Stimulated activated CD8-positive, alpha-beta memory T cell treated with anti-CD3 and anti-CD28 coated beads, Interleukin-4, amount 100 ng/mL, for 48 hours (primary cell): ENCODE measurements around the gene CAMK4.
"Not testable (repeated sequence)": the region's sequence is repeated elsewhere in the genome, so short reads cannot be mapped to it uniquely, and the experiment has no call there.

Experiments
- DNase-seq: peaks from one replicate; pipeline ENCODE4 v3.0.0-alpha.2; 2020

The CAMK4 gene

DNA sequence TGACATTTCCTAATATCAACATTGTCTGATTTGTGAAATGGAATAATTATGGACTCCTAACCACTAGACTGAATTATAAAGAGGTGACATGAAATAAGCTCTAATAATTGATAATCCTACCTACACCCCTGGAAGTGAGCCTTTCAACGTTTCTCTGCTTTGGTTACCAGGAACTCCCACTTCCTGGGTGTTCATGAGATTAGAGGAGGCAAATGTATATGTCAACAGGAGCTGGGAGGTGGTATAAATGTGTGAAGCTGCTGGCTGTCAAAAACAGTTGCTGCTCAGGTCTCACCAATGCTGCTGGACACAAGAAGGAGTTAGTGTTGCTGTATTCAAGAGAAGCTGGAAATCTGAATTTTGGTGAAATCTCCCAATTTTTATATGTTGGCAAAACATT lies 96.8 kb downstream of the CAMK4 start:
- no peak for DNase-seq

DNA sequence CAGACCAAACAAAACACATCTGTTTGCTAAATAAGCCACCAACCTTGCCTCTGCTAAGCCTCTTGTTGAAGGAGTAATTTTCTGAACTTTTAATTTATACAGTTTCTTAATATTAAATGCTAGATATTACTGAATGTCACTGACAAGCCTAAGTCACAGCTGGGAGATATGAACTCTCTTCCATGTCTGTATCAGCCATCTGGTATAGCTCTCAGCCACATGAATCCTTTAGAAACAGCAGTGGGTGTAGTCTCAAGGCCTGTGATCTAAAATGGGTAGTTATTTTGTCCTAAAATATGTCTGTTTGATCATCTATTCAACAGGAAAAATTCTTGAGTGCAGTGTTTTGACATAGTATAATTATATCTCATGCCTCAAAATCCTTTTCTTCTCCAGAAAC lies 97.2 kb downstream of the CAMK4 start:
- DNase-seq: no peak

DNA sequence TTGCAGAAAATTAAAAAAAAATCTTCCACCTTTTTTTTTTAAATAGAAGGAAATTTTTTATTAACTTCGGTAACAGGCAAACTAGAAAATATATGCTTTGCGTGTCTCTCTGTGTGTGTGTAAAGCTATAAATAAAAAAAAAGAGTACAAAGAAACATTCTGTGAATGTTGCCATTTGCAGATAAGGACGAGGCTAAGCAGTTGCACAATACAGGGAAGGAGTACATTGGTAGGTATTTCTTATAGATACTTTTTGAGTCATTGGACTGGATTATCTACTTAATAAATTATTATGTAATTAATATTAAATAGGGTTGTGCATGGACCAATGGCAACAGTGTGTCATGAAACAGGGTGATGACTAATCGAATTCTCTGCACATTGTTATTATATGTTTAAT lies 102.4 kb downstream of the CAMK4 start:
- DNase-seq: no peak

DNA sequence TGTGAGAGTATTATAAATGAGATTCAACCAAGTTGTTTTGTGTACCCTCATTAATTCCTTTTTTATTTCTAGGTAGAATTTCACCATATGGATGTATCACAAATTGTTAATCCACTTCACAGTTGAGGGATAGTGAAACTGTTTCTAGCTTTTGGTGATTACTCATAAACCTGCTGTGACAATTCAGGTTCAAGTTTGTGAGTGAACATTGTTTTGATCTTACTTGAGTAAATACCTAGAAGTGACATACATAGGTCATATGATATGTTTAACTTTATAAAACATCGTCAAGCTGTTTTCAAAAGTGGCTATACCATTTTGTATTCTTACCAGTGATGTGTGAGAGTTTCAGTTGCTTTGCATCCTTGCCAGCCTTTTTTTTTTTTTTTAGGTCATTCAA lies 112.9 kb downstream of the CAMK4 start:
- DNase-seq: no peak

DNA sequence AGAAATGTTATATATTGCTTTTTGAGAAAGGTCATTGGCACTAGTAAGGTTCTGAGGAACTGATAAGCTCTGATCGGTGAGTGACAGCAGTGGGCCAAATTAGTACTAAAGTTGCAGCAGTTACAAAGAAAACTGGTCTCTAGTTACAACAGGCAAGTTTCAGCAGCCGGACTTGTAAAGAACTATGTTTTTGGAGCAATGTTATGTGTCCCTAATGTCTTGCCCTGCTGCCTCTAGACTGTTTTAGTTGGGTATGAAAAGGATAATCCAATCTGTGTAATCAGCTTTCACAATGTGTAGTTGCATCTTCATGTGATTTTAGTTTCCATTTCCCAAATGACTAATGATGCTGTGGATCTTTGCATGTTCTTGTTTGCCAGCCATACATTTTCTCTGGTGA lies 113.5 kb downstream of the CAMK4 start:
- no peak for DNase-seq

DNA sequence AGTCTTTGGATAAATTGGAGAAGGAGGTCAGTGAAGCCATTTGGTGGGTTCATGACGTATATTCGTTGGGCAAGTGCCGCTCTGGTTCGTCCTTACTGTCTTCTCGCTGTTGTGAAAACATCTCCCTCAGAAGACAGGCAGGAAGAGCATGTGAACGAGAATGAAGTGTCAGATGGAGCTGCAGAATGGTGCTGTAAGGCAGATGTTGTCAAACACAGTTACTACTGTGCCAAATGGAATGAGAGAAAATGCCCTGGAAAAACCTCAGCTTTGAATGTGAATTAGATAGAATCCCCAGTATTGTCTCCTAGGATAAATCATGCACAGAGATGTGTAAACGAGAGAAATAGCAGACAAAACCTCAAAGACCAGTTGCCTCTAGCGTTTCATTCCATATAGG lies 121.5 kb downstream of the CAMK4 start:
- DNase-seq: no peak

DNA sequence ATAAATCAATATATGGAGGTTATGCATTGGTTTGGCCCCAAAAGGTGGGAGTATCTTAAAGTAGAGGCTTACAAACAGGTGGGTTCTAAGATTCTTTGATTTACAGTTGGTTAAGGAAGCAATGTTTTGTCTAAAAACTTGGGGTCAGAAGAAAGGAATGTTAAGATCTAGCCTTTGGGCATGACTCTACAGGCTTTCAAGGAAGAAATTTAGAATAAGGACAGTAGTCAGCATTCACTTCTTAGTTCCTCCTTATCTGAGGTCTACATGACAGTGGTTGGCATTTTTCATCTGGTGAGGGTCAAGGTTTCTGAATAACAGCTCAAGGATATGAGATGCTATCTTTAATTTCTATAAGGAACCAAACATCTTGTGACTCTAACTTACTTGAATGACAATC lies 122.8 kb downstream of the CAMK4 start:
- DNase-seq: no peak

DNA sequence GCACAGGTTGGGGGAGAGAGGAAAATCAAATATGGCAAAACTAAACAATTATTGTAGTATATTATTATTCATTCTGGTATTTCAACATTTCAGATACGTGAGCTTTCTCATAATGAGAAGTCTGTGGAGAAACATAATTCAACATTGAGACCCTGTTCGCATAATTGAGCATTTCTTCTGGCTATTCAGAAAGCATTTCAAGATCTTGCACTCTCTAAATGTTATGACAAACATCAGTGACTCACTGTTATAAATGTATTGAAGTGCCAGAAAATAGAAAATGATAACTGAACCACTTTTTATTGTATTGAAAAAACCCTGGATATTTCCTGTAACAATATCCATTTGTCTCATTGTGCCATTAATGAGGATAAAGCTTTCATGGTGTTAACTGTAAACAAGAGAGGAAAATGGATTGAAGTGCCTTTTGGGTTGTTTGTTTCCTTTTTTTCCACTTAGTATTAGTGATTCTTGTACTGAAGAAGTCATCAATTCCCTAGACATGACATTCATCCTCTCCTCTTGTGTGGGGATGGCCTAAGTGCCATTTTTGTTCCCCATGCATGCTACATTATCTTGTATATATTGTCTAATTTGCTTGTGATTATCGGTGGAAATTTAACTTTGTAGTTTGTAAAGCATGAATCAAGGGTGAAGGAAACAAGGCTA lies 124.6 kb downstream of the CAMK4 start:
- no peak for DNase-seq

DNA sequence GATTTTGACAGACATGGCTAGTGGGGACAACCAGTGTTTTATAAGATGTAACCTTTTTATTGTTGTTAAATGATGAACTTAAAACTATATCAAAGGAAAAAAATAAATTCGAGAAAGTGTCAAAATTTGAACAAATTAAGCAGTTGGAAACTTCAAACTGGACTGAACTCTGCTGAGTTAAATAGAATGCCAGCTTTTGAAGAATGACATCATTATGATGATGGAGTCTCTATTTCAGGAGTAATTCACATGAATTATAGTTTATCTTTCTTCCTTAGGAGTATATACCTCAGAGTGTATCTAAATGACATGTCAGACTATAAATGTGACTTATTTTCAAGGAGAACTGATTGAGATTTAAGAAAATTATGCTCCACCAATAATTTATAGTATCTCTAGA lies 125.2 kb downstream of the CAMK4 start:
- DNase-seq: no peak

DNA sequence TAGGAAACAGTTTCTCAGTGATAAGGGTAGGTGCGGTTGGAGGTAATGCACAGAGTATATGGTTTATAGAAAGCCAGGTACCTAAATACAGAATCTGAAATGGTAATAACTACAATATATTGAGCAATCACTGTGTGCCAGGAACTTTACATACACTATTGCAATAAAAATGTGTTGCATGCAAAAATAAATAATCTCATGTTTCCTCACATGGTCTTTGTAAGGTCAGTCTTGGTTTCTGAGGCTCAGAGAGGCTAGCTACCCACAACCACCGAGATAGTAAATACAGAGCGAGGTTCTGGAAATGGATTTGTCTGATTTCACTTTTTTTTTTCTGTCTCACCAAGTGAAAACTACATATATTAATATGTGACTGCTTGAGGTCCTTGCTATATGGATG lies 128.9 kb downstream of the CAMK4 start:
- DNase-seq: no peak

DNA sequence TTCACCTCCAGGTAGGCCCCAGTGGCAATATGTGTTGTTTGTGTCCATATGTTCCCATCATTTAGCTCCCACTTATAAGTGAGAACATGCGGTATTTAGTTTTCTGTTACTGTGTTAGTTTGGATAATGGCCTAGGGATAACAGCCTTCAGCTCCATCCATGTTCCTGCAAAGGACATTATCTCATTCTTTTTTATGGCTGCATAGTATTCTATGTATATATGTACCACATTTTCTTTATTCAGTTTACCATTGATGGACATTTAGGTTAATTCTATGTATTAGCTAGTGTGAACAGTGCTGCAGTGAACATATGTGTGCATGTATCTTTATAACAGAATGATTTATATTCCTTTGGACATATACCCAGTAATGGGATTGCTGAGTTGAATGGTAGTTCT lies 134.5 kb downstream of the CAMK4 start:
- not testable (repeated sequence) for DNase-seq

DNA sequence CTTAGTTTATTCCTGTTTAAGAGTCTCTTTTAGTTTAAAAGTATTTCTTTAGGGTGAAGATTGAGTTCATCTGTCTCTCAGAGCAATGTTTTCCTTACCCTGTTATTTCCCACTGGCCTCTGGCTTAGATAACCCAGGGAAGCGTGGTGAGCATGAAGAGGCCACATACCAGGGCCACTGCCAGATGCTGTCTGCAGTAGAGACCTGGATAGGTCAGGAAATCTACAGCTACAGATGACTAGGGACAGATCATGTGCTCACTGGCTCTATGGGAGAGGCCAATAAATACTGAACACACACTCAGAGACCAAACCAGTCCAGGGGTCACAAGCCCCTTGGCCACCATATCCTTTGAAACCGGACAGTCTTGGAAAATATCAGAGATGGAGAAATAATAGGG lies 136.0 kb downstream of the CAMK4 start:
- DNase-seq: no peak

DNA sequence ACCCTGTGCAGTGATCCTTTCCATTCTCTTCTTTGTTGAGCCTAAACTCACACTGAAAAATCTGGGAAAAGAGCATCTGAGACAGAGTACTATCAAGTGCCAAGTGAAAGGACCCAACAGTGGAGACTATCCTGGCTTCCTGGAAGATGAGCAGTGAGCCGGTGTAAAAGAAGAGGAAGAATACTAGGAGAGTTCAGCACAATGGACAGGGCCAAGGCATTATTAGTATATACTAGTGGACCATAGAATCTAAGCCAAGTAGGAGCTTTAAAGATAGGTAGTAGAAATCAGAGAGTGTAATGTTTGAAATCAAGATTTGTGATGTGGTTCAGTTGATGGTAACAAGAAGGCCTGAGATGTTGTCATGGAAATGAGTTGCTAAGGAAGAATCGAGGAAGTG lies 140.8 kb downstream of the CAMK4 start:
- no peak for DNase-seq

DNA sequence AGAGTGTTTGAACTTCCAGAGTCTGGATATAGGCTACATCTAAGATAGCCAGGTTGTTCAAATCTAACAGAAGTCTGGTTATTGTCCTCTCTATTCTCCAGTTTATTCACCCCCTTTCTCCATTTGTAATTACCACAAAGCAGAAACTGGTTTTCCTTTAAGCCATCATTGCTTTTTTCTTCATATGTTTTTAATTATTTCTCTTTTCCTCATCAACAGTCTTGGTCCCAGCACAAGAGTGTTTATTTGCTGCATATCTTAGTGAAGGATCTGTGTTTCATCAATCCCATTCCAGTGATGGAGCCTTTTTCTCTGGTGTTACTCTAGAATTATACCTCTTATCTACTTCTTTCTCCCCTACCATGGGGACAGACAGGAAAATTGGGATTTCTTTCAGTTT lies 142.2 kb downstream of the CAMK4 start:
- no peak for DNase-seq

DNA sequence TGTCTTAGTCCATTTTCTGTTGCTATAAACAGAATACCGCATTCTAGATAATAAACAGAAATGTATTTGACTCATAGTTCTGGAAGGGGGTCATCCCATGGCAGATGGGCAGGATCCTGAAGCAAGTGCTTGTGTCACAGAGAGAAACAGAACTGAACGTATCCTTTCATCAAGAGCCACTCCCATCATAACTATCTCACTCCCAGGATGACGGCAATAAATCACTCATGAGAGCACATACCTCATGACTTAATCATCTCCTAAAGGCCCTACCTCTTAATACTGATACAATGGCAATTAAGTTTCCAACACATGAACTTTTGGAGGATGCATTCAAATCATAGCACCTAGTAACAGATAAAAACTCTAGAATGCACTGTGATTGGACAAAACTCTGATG lies 142.9 kb downstream of the CAMK4 start:
- no peak for DNase-seq

DNA sequence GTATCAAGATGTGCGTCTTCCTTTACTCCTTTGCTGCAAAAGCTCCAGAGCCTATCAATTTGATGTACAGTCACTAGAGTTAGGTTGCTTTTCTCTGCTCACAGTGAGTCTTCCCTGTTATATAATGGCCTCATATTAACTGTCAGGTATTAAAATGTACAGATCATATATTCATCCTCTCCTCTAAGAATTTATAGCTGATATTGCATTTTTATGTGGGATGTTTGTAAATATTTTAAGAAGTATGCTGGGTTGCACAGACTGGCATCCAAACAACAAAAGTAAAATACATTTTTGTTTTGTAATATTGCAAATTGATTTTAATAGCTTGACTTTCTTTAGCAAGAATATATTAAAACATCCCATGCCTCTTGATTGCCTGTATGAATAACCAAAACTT lies 148.6 kb downstream of the CAMK4 start:
- DNase-seq: no peak

DNA sequence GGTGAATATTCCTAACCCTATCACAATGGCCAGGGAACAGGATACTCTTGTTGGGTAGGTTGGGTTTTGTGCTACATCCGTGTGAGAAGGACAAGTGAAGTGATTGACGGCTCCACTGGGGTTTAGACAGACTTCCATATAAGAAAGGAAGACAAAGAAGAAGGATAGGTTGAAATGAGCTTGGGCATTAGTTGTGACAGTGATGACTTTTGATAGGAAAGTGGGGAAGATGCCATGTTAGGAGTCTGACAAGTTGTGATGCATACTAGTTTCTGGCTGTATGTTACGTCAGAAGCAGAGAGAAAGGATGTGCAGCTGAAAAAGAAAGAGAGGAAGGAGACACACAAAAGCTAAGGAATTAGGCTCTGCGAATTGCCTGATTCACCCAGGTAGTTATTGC lies 150.2 kb downstream of the CAMK4 start:
- DNase-seq: no peak

DNA sequence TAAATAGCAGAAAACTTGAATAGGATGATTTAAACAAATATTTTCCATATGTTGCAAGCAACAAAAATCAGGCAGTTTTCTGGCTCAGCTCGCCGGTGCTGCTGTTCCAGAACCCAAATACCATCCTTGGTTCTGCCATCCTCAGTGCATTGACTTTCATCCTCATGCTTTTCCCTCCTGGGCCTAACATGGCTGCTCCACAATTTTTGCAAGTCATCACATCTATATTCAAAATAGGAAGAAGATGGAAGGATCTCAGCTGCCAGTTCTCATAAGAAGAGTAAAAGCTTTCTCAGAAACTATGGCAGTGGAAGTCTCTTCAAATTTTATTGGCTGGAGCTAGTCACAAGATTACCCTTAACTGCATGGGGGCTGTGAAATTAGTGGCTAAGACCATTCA lies 151.5 kb downstream of the CAMK4 start:
- DNase-seq: no peak

DNA sequence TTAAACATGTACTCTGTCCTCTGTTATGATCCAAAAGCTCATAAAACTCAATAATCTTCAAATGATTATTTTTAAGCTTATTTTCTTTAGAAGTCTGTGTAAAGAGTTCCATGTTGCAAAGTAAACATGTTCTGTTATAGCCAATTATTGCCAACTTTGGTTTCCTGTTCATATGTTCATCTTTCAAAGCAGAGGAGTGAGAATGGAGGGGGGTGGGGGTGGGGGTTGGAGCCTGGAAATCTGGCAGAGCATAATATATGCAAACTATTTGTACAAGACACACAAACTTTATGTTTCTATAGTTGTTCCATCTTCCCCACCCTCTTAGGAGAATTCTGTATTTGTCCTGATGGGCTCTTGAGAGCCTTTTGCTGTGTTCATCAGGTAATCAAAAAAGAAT lies 153.1 kb downstream of the CAMK4 start:
- DNase-seq: no peak

DNA sequence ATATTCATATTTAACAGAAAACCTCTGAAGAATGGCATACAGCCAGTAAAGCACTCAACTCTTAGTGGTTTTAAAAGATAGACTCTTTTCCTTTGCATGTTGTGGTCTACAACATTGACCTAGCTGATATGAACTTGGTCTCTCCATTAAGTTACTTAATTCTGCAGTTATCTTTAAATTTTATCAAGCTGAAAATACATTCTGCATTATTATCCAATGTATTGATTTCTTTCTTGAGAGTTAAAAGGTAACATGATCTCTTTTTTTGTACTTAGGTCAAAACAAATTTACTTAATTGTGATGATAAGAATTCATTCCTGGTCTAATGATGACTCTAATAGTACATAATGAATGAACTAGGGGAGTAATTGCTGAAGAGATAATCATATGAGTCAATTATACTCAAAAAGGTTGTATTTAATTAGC lies 155.2 kb downstream of the CAMK4 start:
- DNase-seq: no peak

DNA sequence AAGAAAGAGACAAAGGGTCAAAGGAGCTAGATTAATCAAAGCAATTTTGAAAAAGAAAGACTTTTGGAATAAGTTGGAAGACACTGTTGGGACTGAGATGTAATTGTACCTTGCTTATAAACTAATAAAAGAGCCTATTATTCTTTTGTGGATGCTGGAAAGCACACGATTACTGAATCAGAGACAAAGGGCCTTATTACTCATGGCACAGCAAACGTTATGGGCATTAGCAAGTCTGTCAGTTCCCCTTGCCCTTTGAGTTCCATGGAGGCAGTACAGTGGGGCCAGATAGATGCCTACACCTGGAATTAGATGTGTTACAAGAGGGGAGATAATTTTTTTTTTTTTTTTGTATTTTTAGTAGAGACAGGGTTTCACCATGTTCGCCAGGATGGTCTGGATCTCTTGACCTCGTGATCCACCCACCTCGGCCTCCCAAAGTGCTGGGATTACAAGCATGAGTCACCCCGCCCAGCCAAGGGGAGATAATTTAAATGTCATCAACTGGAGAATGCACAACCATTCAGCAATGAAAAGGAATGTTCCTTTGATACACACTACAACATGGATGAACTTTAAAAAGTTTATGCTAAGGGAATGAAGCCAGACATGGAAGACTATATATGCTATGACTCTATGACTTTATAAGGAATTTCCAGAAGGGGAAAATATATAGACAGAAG lies 159.2 kb downstream of the CAMK4 start:
- no peak for DNase-seq

DNA sequence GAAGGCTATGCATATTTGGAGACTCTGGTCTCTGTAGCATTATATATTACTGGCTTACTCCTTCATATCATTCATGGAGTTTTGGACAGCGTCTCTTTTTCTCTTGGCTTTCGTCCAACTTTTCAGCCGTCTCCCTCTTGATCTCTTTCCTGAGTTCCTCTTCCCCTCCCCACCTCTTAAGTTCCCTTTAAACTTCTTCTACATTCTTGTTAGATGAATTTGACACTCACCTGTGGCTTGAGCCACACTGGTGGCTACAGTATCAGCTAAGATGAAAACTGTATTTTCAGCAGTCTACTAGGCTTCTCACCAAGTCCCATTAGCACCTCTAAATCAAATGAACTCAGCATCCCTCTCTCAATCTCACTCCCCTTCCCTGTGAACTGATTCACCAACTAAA lies 160.0 kb downstream of the CAMK4 start:
- no peak for DNase-seq

DNA sequence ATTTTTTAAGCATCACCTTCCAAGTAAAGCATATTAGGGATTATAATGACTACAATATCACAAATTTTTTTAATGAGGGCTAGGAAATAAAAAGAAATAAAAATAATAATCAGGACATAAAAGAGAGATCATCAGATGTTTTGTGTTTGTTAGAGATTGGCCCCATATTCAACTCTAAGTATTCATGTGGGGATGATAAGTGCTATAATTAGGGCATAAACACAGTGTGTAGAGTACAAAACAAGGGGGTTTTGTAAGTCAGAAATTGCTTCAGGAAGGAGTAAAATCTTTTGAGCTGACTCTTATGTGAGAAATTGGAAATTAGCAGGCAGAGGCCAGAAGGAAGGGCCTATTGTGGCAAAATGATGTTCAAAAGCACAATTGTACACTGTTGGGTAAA lies 160.9 kb downstream of the CAMK4 start:
- no peak for DNase-seq

DNA sequence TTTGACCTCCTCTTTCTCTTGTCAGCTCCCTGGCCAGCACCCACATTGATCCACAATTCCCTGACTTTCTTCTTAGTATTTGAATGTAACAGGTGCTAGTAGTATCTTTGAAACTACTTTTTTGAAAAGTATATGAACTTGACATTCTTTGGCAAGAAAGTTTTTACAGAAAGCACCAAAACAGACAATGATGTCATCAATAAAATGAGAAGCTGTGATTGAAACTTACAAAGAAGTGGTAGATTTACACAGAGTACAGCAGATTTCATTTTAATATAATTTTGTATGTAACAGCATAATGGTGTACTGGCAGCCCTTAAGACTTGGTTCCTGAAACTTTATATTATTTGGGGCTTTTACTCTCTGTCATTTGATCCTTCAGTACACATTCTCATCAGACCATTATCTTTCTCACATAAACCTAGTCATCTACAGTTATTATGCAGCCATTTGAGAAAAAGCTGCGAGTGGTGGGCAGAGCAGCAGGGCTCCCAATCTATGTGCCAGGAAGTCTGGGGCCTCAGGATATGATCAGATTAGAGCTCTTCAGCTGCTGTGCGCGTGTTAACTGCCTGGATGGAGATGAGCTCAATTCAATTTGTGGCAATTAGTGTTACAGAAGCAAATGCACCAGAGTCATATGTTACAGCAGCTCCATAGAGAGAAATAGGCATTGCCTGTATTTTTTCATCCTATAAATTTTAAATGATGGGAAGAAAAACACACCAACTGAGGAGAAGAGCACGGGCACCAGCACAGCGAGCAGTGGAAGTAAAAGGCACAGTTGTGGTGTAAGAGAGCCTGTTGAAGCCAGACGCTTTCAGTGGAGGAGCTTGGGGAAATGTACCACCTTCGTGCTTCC lies 162.0 kb downstream of the CAMK4 start:
- DNase-seq: no peak
